Measurements from ENCODE around the gene FAM181B. TPM values are rescaled to one million over a fixed set of nuclear protein-coding genes. Genes with fewer than 3 reads are reported as not detected.

FAM181B gene
- total RNA-seq, 1 experiment from 2014 or later, result 0.21 TPM

- DNase-seq (ENCODE audit: low read depth in 1 of 2, low spot score in 2 of 2), result peak in 1 of 2 experiments; percentile 4
- no peaks in the 10 kb centered on the region for H3K27me3 ChIP-seq (replicated peaks)
Measured at GRCh38 chr11:82722231-82722630, 11.4 kb downstream of the FAM181B start.

GRCh38 chr11:82720267-82721065 is 13.2 kb downstream of the FAM181B start:
- H3K27me3 ChIP-seq (replicated peaks), result no peaks in the 10 kb centered on the region
- H3K27ac ChIP-seq, result no peak overlapping the region
- H3K4me3 ChIP-seq, result no peak overlapping the region
- DNase-seq (ENCODE audit: low read depth in 1 of 2, low spot score in 2 of 2), result no peak
- no peaks in the 10 kb centered on the region for H3K9me3 ChIP-seq (replicated peaks)
- no peaks in the 10 kb centered on the region for H3K36me3 ChIP-seq
- peaks cover 6% of the 10 kb centered on the region for H3K4me1 ChIP-seq (replicated peaks)

More at GRCh38 chr11:82722231-82722630, 11.4 kb downstream of the FAM181B start:
- Histone ChIP-seq H3K4me3 (no peak overlapping the region), H3K27ac (no peak overlapping the region; the same call in 1 of the 2 replicates), H3K4me1 (replicated peaks) (peaks cover 6% of the 10 kb centered on the region), H3K9me3 (replicated peaks) (no peaks in the 10 kb centered on the region), H3K36me3 (no peaks in the 10 kb centered on the region)

DNA sequence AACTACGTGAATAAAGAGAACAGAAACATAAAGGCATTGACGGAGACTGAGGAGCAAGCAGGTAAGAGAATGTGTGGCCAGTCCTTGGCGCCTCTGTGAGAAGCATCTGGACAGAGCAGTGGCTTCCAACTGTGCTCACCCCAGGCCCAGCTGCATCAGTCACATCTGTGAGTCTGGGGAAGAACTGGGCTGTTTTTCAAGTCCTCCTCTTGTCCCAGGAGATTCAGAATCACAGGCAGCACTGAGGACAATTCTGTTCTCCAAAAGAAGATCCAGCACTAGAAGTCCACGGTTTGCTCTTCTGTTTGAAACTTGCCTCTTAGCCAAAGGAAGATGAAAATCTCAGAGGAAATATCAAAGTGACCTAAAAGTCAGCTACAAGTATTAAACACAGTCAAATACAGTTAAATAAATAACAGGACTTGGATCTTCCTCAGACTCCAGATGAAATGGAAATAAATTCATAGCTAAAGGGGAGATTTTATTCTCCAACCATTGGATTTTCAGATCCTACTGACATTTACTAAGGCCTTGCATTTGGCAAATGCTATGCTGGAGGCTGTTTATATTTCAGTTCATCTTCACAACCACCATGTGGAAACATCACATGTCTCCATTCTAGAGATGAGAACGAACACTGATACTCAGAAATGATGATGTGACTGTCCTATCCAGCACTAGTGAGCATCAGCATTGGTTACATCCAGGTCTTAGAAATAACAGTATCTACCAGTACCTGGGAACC is 14.1 kb downstream of the FAM181B start:
- H3K36me3 ChIP-seq, result no peaks in the 10 kb centered on the region
- no peak overlapping the region for H3K4me3 ChIP-seq
- DNase-seq (ENCODE audit: low read depth in 1 of 2, low spot score in 2 of 2), result no peak
- H3K27ac ChIP-seq, result no peak overlapping the region
- H3K4me1 ChIP-seq (replicated peaks), result peaks cover 6% of the 10 kb centered on the region
- no peaks in the 10 kb centered on the region for H3K9me3 ChIP-seq (replicated peaks)
- no peaks in the 10 kb centered on the region for H3K27me3 ChIP-seq (replicated peaks)

GRCh38 chr11:82718821-82719220 is 14.8 kb downstream of the FAM181B start:
- H3K36me3 ChIP-seq, result no peaks in the 10 kb centered on the region
- H3K9me3 ChIP-seq (replicated peaks), result no peaks in the 10 kb centered on the region
- peaks cover 6% of the 10 kb centered on the region for H3K4me1 ChIP-seq (replicated peaks)
- no peak for DNase-seq (ENCODE audit: low read depth in 1 of 2, low spot score in 2 of 2)
- H3K4me3 ChIP-seq, result no peak overlapping the region
- no peak overlapping the region for H3K27ac ChIP-seq
- no peaks in the 10 kb centered on the region for H3K27me3 ChIP-seq (replicated peaks)

DNA sequence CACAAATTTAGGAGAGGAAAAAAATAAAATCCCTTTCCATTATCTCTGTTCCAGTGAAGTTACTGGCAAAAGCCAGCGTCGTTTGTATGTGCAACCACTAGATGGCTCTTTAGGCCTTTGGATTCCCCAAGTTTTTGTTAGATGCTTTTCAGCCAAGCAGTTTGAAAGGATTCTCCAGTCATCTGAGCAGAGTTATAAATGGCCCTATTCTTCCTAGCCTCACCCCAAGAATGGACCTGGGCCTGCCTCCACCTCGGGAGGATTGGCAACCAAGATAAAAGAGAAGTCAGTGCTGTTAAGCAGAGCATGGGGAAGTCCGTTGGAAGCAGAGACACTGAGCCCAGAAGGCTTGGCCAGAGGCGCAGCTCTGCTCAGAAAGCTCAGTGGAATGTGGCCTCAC is 15.4 kb downstream of the FAM181B start:
- DNase-seq (ENCODE audit: low read depth in 1 of 2, low spot score in 2 of 2), result no peak
- Histone ChIP-seq H3K9me3 (replicated peaks) (no peaks in the 10 kb centered on the region), H3K4me1 (replicated peaks) (peaks cover 3% of the 10 kb centered on the region), H3K4me3 (no peak overlapping the region), H3K36me3 (no peaks in the 10 kb centered on the region), H3K27ac (no peak overlapping the region), H3K27me3 (replicated peaks) (no peaks in the 10 kb centered on the region)

DNA sequence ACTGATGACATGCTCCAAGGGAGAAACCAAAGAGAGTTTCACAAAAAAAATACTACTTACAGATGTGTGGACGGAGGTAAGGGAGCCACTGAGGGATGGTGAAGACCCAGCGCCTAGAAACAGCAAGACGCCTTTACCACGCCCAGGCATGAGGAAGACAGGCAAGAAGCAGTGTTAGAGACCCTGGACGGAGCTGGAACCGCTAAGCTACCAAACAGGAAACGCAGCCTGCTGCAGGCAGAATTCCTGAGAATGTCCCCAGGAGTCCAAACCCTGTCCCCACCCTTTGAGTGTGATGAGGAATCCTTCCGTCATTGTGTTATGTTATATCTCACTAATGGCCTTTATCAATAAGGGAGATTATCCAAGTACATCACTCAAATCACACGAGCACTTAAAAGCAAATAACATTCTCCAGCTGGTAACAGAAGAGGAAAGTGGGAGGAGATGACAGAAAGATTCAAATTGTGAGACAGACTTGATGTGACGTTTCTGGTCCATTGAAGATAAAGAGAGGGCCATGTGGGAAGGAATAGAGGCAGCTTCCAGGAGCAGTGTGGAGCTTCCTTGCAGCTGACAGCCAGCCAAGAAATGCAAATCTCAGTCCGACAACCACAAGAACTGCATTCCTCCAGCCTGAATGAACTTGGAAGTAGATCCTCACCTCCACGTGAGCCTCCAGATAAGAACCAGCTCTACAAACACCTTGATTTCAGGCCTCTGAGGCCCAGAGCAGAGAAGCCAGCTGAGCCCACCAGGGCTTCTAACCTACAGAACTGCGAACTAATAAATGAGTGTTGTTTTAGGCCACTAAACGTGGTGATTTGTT is 19.1 kb downstream of the FAM181B start:
- Histone ChIP-seq H3K36me3 (no peaks in the 10 kb centered on the region), H3K27me3 (replicated peaks) (no peaks in the 10 kb centered on the region), H3K4me1 (replicated peaks) (no peaks in the 10 kb centered on the region), H3K9me3 (replicated peaks) (no peaks in the 10 kb centered on the region), H3K27ac (no peak overlapping the region), H3K4me3 (no peak overlapping the region)
- DNase-seq (ENCODE audit: low read depth in 1 of 2, low spot score in 2 of 2), result no peak

- no peaks in the 10 kb centered on the region for H3K27me3 ChIP-seq (replicated peaks)
- no peak overlapping the region for H3K27ac ChIP-seq
- DNase-seq (ENCODE audit: low read depth in 1 of 2, low spot score in 2 of 2), result no peak
Measured at GRCh38 chr11:82711648-82712047, 22.0 kb downstream of the FAM181B start.

GRCh38 chr11:82703796-82704195 is 29.9 kb downstream of the FAM181B start:
- no peaks in the 10 kb centered on the region for H3K27me3 ChIP-seq (replicated peaks)
- H3K4me1 ChIP-seq (replicated peaks), result no peaks in the 10 kb centered on the region
- H3K36me3 ChIP-seq, result no peaks in the 10 kb centered on the region
- no peaks in the 10 kb centered on the region for H3K9me3 ChIP-seq (replicated peaks)
- no peak overlapping the region for H3K4me3 ChIP-seq
- no peak overlapping the region for H3K27ac ChIP-seq
- DNase-seq (ENCODE audit: low read depth in 1 of 2, low spot score in 2 of 2), result no peak

More at GRCh38 chr11:82711648-82712047, 22.0 kb downstream of the FAM181B start:
- H3K4me1 ChIP-seq (replicated peaks), result no peaks in the 10 kb centered on the region
- H3K9me3 ChIP-seq (replicated peaks), result no peaks in the 10 kb centered on the region
- no peak overlapping the region for H3K4me3 ChIP-seq
- H3K36me3 ChIP-seq, result no peaks in the 10 kb centered on the region

- Histone ChIP-seq H3K27me3 (replicated peaks) (no peaks in the 10 kb centered on the region), H3K36me3 (no peaks in the 10 kb centered on the region), H3K9me3 (replicated peaks) (no peaks in the 10 kb centered on the region), H3K4me3 (no peak overlapping the region), H3K4me1 (replicated peaks) (no peaks in the 10 kb centered on the region), H3K27ac (no peak overlapping the region)
- DNase-seq (ENCODE audit: low read depth in 1 of 2, low spot score in 2 of 2), result no peak
Measured at GRCh38 chr11:82703226-82703625, 30.4 kb downstream of the FAM181B start.

- no peak overlapping the region for H3K27ac ChIP-seq
- peak in 1 of 2 experiments; percentile 5 for DNase-seq (ENCODE audit: low read depth in 1 of 2, low spot score in 2 of 2)
- H3K36me3 ChIP-seq, result no peaks in the 10 kb centered on the region
- no peaks in the 10 kb centered on the region for H3K27me3 ChIP-seq (replicated peaks)
- no peak overlapping the region for H3K4me3 ChIP-seq
- H3K4me1 ChIP-seq (replicated peaks), result no peaks in the 10 kb centered on the region
- H3K9me3 ChIP-seq (replicated peaks), result no peaks in the 10 kb centered on the region
Measured at GRCh38 chr11:82701847-82702520, 31.7 kb downstream of the FAM181B start.

- H3K36me3 ChIP-seq, result no peaks in the 10 kb centered on the region
- H3K4me1 ChIP-seq (replicated peaks), result no peaks in the 10 kb centered on the region
Measured at GRCh38 chr11:82698576-82699352, 34.9 kb downstream of the FAM181B start.

DNA sequence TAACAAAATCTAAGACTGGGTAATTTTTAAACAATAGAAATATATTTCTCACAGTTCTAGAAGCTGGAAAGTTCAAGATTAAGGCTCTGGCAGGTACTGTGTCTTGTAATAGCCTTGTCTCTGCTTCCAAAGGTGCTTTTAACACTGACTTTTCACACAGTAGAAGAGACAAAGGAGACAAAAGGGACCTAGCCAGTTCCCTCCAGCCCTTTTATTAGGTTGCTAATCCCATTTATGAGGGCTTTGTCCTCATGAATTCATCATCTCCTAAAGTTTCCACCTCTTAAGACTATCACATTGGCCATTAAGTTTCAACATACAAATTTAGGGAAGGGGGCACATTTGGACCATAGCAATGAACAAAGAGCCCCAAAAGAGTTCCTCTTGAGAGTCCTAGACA is 40.7 kb downstream of the FAM181B start:
- H3K36me3 ChIP-seq, result no peaks in the 10 kb centered on the region
- H3K27me3 ChIP-seq (replicated peaks), result no peaks in the 10 kb centered on the region
- DNase-seq (ENCODE audit: low read depth in 1 of 2, low spot score in 2 of 2), result no peak
- no peaks in the 10 kb centered on the region for H3K9me3 ChIP-seq (replicated peaks)
- no peaks in the 10 kb centered on the region for H3K4me1 ChIP-seq (replicated peaks)
- H3K27ac ChIP-seq, result no peak overlapping the region
- no peak overlapping the region for H3K4me3 ChIP-seq

More at GRCh38 chr11:82698576-82699352, 34.9 kb downstream of the FAM181B start:
- no peak for DNase-seq (ENCODE audit: low read depth in 1 of 2, low spot score in 2 of 2)
- no peaks in the 10 kb centered on the region for H3K9me3 ChIP-seq (replicated peaks)
- H3K4me3 ChIP-seq, result no peak overlapping the region
- no peaks in the 10 kb centered on the region for H3K27me3 ChIP-seq (replicated peaks)
- no peak overlapping the region for H3K27ac ChIP-seq
